ENCODE measurements around the gene MYO16.

The MYO16 gene

DNA sequence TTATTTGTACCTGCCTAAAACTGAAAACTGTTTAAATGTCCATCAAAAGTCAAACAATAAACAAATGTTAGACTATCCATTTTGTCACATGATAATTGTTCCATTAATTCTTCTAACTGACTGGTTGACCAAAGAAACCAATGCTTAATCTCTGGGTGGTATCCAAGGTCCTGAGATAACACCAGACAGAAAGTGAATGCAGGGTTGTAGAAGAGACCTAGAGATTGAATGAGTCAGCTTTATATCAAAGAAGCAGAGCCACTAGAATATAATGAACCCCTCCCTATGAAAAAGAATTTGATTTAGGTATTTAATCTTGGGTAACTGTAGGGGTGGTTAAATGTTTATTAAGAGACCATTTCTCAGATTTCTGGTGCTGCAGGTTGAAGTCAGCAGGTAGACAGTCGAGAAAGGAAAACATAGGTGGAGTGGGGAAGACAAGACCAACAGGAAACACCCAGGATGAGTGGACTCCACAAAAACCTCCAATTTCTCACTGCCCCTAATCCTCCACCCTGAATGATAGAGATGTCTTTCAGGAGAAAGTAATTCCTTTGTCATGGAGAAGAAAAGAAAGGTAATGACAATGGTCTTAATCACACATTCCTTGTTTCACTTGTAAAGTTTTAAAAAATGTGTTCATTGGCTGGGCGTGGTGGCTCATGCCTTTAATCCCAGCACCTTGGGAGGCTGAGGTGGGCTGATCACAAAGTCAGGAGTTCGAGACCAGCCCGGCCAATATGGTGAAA, 620.5 kb downstream of the MYO16 start:
- in situ Hi-C loops (cut with HindIII; ENCODE audit: low sequenced_read_pairs) = no loop called here

DNA sequence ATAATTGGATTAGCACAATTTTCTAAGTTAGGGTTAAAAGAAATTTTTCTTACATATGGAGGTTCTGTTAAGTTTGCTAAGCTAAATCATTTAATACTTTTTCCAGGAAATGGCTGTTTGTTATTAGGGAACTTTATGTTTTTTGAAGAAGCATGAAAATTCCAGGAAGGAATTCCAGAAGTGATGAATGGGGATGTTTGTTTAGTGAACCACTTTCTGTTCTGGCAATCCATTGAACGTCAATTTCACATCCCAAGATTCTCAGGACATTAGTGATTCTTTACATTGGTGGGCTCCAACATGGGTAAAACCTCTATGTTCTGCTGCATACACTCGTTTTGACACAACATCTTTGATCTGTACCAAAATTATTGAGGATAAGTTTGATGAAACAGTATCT, 622.5 kb downstream of the MYO16 start:
- in situ Hi-C loops (cut with HindIII; ENCODE audit: low sequenced_read_pairs) = no loop called here

DNA sequence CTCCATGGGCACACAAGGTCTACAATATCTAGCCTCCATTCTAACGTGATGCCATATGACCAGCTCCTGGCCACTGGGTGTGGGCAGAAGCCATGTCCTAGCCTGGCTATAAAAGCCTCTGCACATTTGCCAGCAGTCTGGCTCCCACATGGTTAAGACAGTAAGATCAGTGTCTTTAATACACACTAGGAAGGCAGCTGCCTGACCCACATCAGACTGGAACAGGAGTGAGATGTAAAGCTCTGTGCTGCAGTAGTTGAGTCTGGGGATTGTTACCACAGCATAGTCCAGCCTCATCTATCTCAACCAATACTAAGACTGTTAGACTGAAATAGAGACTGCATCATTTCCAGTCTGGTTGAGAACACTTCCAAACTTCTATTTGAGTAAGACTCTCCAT, 623.9 kb downstream of the MYO16 start:
- in situ Hi-C loops (cut with HindIII; ENCODE audit: low sequenced_read_pairs) = no loop called here

DNA sequence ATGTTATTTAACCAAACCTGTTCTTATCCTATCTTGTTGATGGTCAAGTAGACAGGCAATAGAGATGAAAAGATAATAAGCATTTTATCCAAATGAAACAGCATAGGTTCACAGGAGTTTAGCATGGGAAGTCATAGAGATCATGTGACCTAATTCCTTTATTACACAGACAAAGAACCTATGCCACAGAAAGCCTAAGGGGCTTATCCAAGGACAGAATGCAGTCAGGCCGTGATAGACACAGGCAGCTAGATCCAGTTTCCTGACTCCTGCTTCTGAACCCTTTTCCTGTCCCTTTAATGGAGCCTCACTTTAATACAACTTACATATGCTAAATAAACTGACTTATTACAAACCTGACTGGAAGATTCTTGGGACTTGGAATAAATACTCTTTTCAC, 624.9 kb downstream of the MYO16 start:
- in situ Hi-C loops (cut with HindIII; ENCODE audit: low sequenced_read_pairs) = no loop called here

DNA sequence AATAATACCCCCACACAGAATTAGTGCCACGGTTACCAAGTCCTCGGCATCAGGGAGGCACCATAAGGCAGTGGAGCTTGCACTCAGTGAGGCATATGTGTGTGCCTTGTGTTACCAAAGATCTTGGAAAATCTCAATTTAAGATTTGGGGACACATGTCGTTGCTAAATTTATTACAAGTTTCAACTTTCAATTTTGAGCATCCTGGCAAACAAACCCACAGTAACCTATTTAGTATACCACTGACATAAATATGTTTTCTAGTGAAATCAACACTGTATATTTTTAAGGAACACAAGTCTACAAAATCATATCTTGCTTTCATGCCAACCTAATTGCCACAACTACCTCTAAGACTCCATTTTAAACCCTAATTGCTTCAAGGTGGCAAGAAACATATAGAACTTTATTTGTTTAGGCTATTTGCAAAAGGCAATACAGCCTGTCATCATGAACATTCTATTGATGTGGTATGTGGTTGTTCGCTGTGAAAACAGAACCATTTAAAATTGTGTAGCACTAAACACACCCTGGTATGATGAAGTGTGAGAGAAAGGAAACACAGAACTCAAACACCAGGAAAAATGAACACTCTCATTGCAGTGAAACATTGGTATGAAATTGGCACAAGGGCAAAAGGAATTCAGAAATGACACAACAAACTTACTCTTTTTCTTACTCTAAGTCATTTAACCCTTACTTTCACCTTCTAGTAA, 625.9 kb downstream of the MYO16 start:
- in situ Hi-C loops (cut with HindIII; ENCODE audit: low sequenced_read_pairs) = loop anchor here (5.0 kb wide), 1 partner anchor 48 kb away; no protein-coding TSS in a partner anchor

DNA sequence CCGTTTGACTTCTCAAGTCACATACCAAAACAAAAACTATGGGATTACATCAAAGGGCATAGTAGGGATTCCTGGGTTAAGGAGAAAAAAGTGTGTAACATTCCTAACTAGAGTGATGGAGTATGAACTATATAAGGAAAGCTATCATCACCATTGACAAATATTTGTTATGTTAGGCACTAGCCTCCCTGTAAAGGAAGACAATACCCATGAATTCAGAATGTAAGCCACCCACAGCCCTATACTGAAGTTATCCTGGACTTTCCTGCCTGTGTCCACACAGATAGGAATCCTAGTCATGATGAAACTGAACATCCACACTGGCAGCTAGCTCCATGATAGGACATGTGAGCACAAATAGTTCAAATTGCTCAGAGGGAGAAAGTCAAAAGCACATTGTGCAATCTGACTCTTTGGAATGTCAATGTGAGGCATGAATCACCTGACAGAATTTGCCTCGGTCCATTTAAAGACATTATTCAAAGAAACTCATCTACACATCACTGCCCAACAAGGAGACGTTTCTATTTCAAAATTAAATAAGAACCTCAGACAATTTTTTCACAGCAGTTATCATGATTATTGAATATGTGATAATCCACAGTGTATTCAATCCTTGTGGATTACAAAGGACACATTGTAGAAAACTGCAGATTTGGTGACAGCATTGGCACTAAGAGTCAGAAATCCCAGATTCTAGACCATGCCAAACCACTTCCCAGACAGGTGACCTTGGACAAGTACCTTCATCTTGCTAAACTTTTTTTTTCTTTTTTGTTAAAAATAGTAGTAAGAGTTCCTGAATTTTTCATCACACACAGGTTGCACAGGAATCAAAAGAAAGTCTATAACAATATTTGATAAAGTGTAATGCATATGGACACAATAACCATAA, 627.7 kb downstream of the MYO16 start:
- in situ Hi-C loops (cut with HindIII; ENCODE audit: low sequenced_read_pairs) = loop anchor here (5.0 kb wide), 1 partner anchor 50 kb away; no protein-coding TSS in a partner anchor
